CD4-positive, alpha-beta T cell treated with Interleukin-6 for 4 hours (primary cell): Measurements from ENCODE around the gene SPDYE16.
"Not testable (repeated sequence)": the region's sequence is repeated elsewhere in the genome, so short reads cannot be mapped to it uniquely, and the experiment has no call there.

Experiments used
- DNase-seq: peaks from one replicate; pipeline ENCODE4 v3.0.0-alpha.2; 2020; ENCODE audit warnings: mixed read lengths

The SPDYE16 gene

GRCh38 chr7:76504351-76505167, 38.5 kb downstream of the SPDYE16 start:
- not testable (repeated sequence) for DNase-seq

GRCh38 chr7:76503244-76503643, 39.9 kb downstream of the SPDYE16 start:
- DNase-seq = not testable (repeated sequence)

GRCh38 chr7:76502836-76503235, 40.3 kb downstream of the SPDYE16 start:
- DNase-seq = not testable (repeated sequence)

GRCh38 chr7:76502224-76502623, 40.9 kb downstream of the SPDYE16 start:
- DNase-seq = not testable (repeated sequence)

- DNase-seq = not testable (repeated sequence)
These were observed 43.2 kb downstream of the SPDYE16 start for GRCh38 chr7:76499924-76500241.

- not testable (repeated sequence) for DNase-seq
These were observed 43.7 kb downstream of the SPDYE16 start for GRCh38 chr7:76499201-76499923.

- DNase-seq = not testable (repeated sequence)
These were observed 44.4 kb downstream of the SPDYE16 start for GRCh38 chr7:76498583-76499200.

- DNase-seq = not testable (repeated sequence)
These were observed 45.0 kb downstream of the SPDYE16 start for GRCh38 chr7:76497918-76498582.

- not testable (repeated sequence) for DNase-seq
These were observed 47.4 kb downstream of the SPDYE16 start for GRCh38 chr7:76495717-76496116.

GRCh38 chr7:76492139-76492538, 51.0 kb downstream of the SPDYE16 start:
- not testable (repeated sequence) for DNase-seq

GRCh38 chr7:76487969-76488368, 55.1 kb downstream of the SPDYE16 start:
- not testable (repeated sequence) for DNase-seq

GRCh38 chr7:76486618-76487017, 56.5 kb downstream of the SPDYE16 start:
- not testable (repeated sequence) for DNase-seq

GRCh38 chr7:76485822-76486610, 57.1 kb downstream of the SPDYE16 start:
- not testable (repeated sequence) for DNase-seq

- DNase-seq = not testable (repeated sequence)
These were observed 58.6 kb downstream of the SPDYE16 start for GRCh38 chr7:76484456-76484855.

GRCh38 chr7:76483081-76483480, 60.0 kb downstream of the SPDYE16 start:
- DNase-seq = not testable (repeated sequence)

- not testable (repeated sequence) for DNase-seq
These were observed 60.4 kb downstream of the SPDYE16 start for GRCh38 chr7:76482660-76483059.
